K562 (cell line): Measurements from ENCODE around the gene CEP295NL.

Experiments
- CCNT2 ChIP-seq: IDR thresholded peaks from 2 replicates; pipeline ENCODE4 v1.6.1; 2011; ENCODE audit warnings: borderline replicate concordance, low read depth, mild to moderate bottlenecking, moderate library complexity, mixed read lengths, low read length; ENCODE audit not compliant: insufficient read length; ENCODE audit errors: extremely low read depth
- EP300 ChIP-seq: IDR thresholded peaks from 2 replicates; pipeline ENCODE4 v1.6.1; 2012; ENCODE audit warnings: low read length, improper control_type of control experiment
- ETS2 ChIP-seq: IDR thresholded peaks from 2 replicates; pipeline ENCODE4 v1.6.1; 2016; ENCODE audit warnings: borderline replicate concordance, missing genetic modification characterization, mild to moderate bottlenecking, moderate library complexity, missing compliant biosample characterization; ENCODE audit not compliant: poor library complexity, severe bottlenecking
- MAFK ChIP-seq: IDR thresholded peaks from 2 replicates; pipeline ENCODE4 v1.6.1; 2011; ENCODE audit warnings: low read length, improper control_type of control experiment
- SNRNP70 ChIP-seq: fragments of 200-400 bp; formaldehyde crosslinking; optimal IDR thresholded peaks from 2 replicates; pipeline ENCODE3; 2017; ENCODE audit warnings: low read depth, low read length
- SP1 ChIP-seq: sonication (generic); formaldehyde crosslinking; IDR thresholded peaks from 2 replicates; pipeline ENCODE4 v1.8.1; 2022; ENCODE audit warnings: mild to moderate bottlenecking, missing genetic modification reagents
- TF ChIP-seq, protein P1 (sequence below), 2 experiments: fragments of 450-650 bp; conservative IDR thresholded peaks; 2 replicates each; pipeline ENCODE4 v1.6.1; 2017; ENCODE audit warnings: mild to moderate bottlenecking in 2 of 2, moderate library complexity in 2 of 2

GRCh38 chr17:78882540-78883088, 20.4 kb downstream of the CEP295NL start:
- TF ChIP-seq EP300 (no peak), CCNT2 (no peak), SP1 (no peak), SNRNP70 (no peak), ETS2 (tag) (no peak), MAFK (no peak)
- TF ChIP-seq, protein P1, sequence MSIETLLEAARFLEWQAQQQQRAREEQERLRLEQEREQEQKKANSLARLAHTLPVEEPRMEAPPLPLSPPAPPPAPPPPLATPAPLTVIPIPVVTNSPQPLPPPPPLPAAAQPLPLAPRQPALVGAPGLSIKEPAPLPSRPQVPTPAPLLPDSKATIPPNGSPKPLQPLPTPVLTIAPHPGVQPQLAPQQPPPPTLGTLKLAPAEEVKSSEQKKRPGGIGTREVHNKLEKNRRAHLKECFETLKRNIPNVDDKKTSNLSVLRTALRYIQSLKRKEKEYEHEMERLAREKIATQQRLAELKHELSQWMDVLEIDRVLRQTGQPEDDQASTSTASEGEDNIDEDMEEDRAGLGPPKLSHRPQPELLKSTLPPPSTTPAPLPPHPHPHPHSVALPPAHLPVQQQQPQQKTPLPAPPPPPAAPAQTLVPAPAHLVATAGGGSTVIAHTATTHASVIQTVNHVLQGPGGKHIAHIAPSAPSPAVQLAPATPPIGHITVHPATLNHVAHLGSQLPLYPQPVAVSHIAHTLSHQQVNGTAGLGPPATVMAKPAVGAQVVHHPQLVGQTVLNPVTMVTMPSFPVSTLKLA (conservative IDR thresholded peaks at IDR 0.05) = no peak
